Measurements from ENCODE around the gene JAG2. TPM values are rescaled to one million over a fixed set of nuclear protein-coding genes. Genes with fewer than 3 reads are reported as not detected.

Gene JAG2
- total and polyA plus RNA-seq, 11 donors: 19.1 to 62.4 (median 25.9) TPM

- Histone ChIP-seq H3K36me3 (peaks cover 0 to 2% (median 0%) of the 10 kb centered on the region in 9 donors), H3K27me3 (peaks cover 0 to 36% (median 0%) of the 10 kb centered on the region in 9 donors), H3K27ac (peak overlapping the region in 9 of 12 donors; percentile 33 to 78 (median 48)), H3K9me3 (no peaks in the 10 kb centered on the region), H3K4me1 (peaks cover 14 to 47% (median 31%) of the 10 kb centered on the region in 12 donors), H3K4me3 (no peak overlapping the region)
- peak in 1 of 5 donors; percentile 74 for DNase-seq
- TF ChIP-seq POLR2A (IDR thresholded peaks at IDR 0.05) (no peak), CTCF (IDR thresholded peaks at IDR 0.05) (no peak)
- peak in 3 of 4 donors; percentile 41 to 49 (median 45) for ATAC-seq
- intact Hi-C loops (cut with DNase I): no loop called here
- 8 to 25% (median 21%) methylated on average over 12 to 19 of the region's 19 CpGs for WGBS, 4 donors
Observed at GRCh38 chr14:105171004-105171673, 2.6 kb upstream of the JAG2 start.

GRCh38 chr14:105169776-105170655 is 1.4 kb upstream of the JAG2 start:
- intact Hi-C loops (cut with DNase I): loop anchor here in 6 of 10 donors (2.0 to 10.0 kb wide), 4 partner anchors 27 to 78 kb away; no protein-coding TSS in a partner anchor
- H3K4me1 ChIP-seq: peaks cover 14 to 58% (median 38%) of the 10 kb centered on the region in 12 donors
- peak overlapping the region in 8 of 12 donors; percentile 64 to 82 (median 72) for H3K27ac ChIP-seq

GRCh38 chr14:105168979-105169507 is 467 bp upstream of the JAG2 start:
- H3K4me1 ChIP-seq: peaks cover 14 to 59% (median 38%) of the 10 kb centered on the region in 12 donors
- H3K27me3 ChIP-seq: peaks cover 0 to 36% (median 0%) of the 10 kb centered on the region in 9 donors
- H3K4me3 ChIP-seq: peak overlapping the region in 11 of 12 donors; percentile 7 to 70 (median 46)
- ATAC-seq: peak in 3 of 4 donors; percentile 11 to 24 (median 23)
- DNase-seq: peak in 4 of 5 donors; percentile 59 to 78 (median 66)
- H3K9me3 ChIP-seq: no peaks in the 10 kb centered on the region
- no peaks in the 10 kb centered on the region for H3K36me3 ChIP-seq
- WGBS, 4 donors: 20 to 42% (median 23%) methylated on average over 24 to 54 of the region's 54 CpGs; no CpG with 5 or more reads in 1 of the 4 donors
- intact Hi-C loops (cut with DNase I): loop anchor here in 6 of 10 donors (2.0 to 10.0 kb wide), 4 partner anchors 28 to 77 kb away; no protein-coding TSS in a partner anchor
- peak overlapping the region in 10 of 12 donors; percentile 39 to 82 (median 68) for H3K27ac ChIP-seq
- no peak for TF ChIP-seq POLR2A (IDR thresholded peaks at IDR 0.05)
- peak in 11 of 12 donors; percentile 40 to 73 (median 51) for TF ChIP-seq CTCF (IDR thresholded peaks at IDR 0.05)

More at GRCh38 chr14:105169776-105170655, 1.4 kb upstream of the JAG2 start:
- Histone ChIP-seq H3K9me3 (no peaks in the 10 kb centered on the region), H3K36me3 (no peaks in the 10 kb centered on the region), H3K27me3 (peaks cover 0 to 36% (median 0%) of the 10 kb centered on the region in 9 donors), H3K4me3 (no peak overlapping the region)
- ATAC-seq (no peak), DNase-seq (no peak)
- WGBS, 4 donors: 80 to 87% (median 83%) methylated on average over 17 to 22 of the region's 22 CpGs
- TF ChIP-seq POLR2A (IDR thresholded peaks at IDR 0.05): no peak
- TF ChIP-seq CTCF (IDR thresholded peaks at IDR 0.05): no peak

All from heart left ventricle (tissue), 16 donors.